KOPT-K1 (cell line): ENCODE measurements around the gene COL5A1.

Source experiments
- H3K27ac ChIP-seq: fragments of 200-600 bp; sonication (generic); 2 replicates; pipeline ENCODE4 v1.5.1; 2016; ENCODE audit warnings: antibody characterized with exemption, mild to moderate bottlenecking, low read depth, low read length; ENCODE audit not compliant: poor library complexity, severe bottlenecking
- H3K36me3 ChIP-seq: fragments of 200-600 bp; sonication (generic); 2 replicates; pipeline ENCODE4 v1.5.1; 2017; ENCODE audit warnings: antibody characterized with exemption, mild to moderate bottlenecking, low read length, moderate library complexity; ENCODE audit not compliant: insufficient read depth
- H3K9me3 ChIP-seq: fragments of 200-600 bp; sonication (generic); 2 replicates; pipeline ENCODE4 v1.5.1; 2017; ENCODE audit warnings: antibody characterized with exemption, low read length, mild to moderate bottlenecking; ENCODE audit not compliant: insufficient read depth, poor library complexity, severe bottlenecking

The COL5A1 gene

GRCh38 chr9:134881313-134881670 lies 239.7 kb downstream of the COL5A1 start:
- Histone ChIP-seq H3K9me3 (no peaks in the 10 kb centered on the region), H3K27ac (no peak overlapping the region), H3K36me3 (no peaks in the 10 kb centered on the region)

DNA sequence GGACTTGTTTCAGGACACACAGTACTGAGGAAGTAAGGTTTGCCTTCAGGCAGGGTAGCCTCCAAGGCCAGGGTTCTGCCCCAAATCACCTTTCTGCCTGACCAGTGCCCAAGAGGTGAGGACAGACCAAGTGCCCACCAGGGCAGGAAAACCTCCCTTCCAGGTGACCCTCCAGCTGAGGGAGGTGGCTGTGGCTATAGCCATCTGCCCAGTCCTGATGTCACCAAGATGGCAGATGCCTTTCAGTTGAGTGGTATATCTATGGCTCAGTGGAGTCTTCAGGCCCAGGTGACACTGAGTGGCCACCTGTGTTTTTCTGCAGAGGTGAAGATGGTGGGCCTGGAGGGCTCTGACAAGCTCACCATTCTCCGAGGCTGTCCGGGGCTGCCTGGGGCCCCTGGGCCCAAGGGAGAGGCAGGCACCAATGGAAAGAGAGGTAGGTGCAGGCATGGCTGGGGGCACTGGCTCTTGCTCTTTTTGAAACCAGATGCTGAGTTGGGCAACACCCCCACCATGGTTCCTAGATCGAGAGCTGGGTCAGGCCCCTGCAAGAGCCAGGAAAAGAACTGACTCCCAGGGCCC lies 240.7 kb downstream of the COL5A1 start:
- Histone ChIP-seq H3K27ac (no peak overlapping the region), H3K9me3 (no peaks in the 10 kb centered on the region), H3K36me3 (no peaks in the 10 kb centered on the region)

GRCh38 chr9:134883040-134883782 lies 241.6 kb downstream of the COL5A1 start:
- no peak overlapping the region for H3K27ac ChIP-seq
- H3K9me3 ChIP-seq: no peaks in the 10 kb centered on the region
- H3K36me3 ChIP-seq: no peaks in the 10 kb centered on the region

GRCh38 chr9:134884492-134884891 lies 242.9 kb downstream of the COL5A1 start:
- H3K27ac ChIP-seq: no peak overlapping the region
- no peaks in the 10 kb centered on the region for H3K9me3 ChIP-seq
- H3K36me3 ChIP-seq: no peaks in the 10 kb centered on the region

DNA sequence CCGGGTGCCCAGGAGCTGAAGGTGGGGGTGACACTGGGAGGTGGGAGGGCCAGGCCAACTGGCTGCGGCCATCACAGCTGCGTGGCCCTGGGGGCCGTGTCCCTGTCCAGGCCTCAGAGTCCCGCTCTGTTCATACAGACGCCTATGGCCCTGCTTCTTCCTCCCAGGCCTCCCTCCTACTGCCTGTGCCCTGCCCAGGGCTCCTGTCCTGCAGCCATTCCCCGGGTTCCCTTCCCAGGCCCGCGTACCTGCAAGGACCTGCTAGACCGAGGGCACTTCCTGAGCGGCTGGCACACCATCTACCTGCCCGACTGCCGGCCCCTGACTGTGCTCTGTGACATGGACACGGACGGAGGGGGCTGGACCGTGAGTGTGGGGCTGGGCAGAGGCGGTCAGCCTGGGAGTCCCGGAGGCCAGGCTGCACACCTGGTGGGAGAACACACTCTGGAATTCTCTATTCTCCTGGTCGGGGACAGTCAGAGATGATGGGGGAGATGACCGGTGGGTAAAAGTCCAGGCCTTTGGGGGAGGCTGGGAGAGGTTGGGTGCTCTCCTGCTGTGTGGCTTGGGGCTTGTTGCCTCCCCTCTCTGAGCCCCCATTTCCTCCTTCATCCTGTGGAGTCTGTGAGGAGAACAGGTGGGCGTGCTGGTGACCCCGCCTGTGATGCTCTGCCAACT lies 243.5 kb downstream of the COL5A1 start:
- no peaks in the 10 kb centered on the region for H3K9me3 ChIP-seq
- H3K27ac ChIP-seq: no peak overlapping the region
- H3K36me3 ChIP-seq: no peaks in the 10 kb centered on the region

DNA sequence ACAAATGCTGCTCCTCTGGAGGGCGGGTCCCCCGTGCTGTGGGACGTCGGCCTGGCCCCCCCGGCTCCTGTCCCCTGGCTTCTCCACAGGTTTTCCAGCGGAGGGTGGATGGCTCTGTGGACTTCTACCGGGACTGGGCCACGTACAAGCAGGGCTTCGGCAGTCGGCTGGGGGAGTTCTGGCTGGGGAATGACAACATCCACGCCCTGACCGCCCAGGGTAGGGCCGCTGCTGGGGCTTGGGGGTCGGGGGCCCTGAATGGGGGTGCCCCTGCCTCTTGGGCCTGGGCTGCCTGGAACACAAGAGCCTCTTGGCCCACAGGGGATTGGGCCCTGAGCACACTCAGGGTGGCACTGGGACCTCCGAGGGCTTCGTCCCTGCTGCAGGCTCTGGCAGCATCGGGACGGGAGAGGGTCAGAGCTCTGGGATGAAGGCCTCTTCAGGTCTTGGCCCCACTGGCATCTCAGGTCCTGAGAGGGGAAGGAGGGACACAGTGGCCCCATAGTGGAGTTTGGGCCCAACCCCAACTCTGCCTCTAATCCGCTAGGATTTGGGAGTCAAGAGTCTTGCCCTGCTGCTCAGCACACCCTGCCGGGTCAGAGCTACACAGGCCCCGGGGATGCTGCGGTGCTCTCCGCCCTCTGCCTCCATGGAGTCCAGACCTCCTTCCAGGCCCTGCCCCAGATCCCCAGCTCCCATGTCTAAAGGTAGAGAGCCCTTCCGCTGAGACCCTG lies 244.2 kb downstream of the COL5A1 start:
- no peak overlapping the region for H3K27ac ChIP-seq
- H3K36me3 ChIP-seq: no peaks in the 10 kb centered on the region
- no peaks in the 10 kb centered on the region for H3K9me3 ChIP-seq

DNA sequence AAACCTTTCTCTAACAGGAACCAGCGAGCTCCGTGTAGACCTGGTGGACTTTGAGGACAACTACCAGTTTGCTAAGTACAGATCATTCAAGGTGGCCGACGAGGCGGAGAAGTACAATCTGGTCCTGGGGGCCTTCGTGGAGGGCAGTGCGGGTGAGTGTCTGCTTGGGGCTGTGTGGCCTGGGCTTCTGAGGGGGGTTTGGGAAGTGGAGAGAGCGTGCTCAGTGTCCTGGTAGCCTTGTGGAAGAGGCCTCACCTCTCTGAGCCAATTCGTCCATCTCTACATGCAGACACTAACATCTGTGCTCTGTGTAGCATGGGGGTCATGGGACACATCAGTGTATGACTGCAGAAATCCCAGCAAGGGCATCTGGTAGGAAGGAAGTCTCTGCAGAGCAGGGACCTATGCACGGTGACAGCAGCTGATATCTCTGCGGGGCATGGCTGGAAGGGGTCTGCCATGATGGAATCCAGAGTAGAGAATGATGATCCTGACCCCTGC lies 244.9 kb downstream of the COL5A1 start:
- H3K27ac ChIP-seq: no peak overlapping the region
- H3K9me3 ChIP-seq: no peaks in the 10 kb centered on the region
- no peaks in the 10 kb centered on the region for H3K36me3 ChIP-seq

- Histone ChIP-seq H3K27ac (no peak overlapping the region), H3K36me3 (no peaks in the 10 kb centered on the region), H3K9me3 (no peaks in the 10 kb centered on the region)
Measured at GRCh38 chr9:134887219-134887618, 245.6 kb downstream of the COL5A1 start.

GRCh38 chr9:134887686-134888602 lies 246.3 kb downstream of the COL5A1 start:
- H3K36me3 ChIP-seq: no peaks in the 10 kb centered on the region
- H3K27ac ChIP-seq: no peak overlapping the region
- H3K9me3 ChIP-seq: no peaks in the 10 kb centered on the region

GRCh38 chr9:134888603-134889190 lies 247.1 kb downstream of the COL5A1 start:
- Histone ChIP-seq H3K9me3 (no peaks in the 10 kb centered on the region), H3K27ac (no peak overlapping the region), H3K36me3 (no peaks in the 10 kb centered on the region)

GRCh38 chr9:134889386-134890154 lies 248.0 kb downstream of the COL5A1 start:
- Histone ChIP-seq H3K36me3 (no peaks in the 10 kb centered on the region), H3K9me3 (no peaks in the 10 kb centered on the region), H3K27ac (no peak overlapping the region)

GRCh38 chr9:134890155-134890495 lies 248.5 kb downstream of the COL5A1 start:
- Histone ChIP-seq H3K27ac (no peak overlapping the region), H3K9me3 (no peaks in the 10 kb centered on the region), H3K36me3 (no peaks in the 10 kb centered on the region)

- Histone ChIP-seq H3K27ac (no peak overlapping the region), H3K36me3 (no peaks in the 10 kb centered on the region), H3K9me3 (no peaks in the 10 kb centered on the region)
Measured at GRCh38 chr9:134891053-134891452, 249.4 kb downstream of the COL5A1 start.
